ENCODE measurements around the gene DHH.

- peak; percentile 91 for TF ChIP-seq POLR2A (IDR thresholded peaks at IDR 0.05; ENCODE audit: low read depth, low read length)
- peak; percentile 82 for TF ChIP-seq POLR2AphosphoS5 (IDR thresholded peaks at IDR 0.05; ENCODE audit: low read length)
- no peak for TF ChIP-seq NFXL1 (IDR thresholded peaks at IDR 0.05; ENCODE audit: borderline replicate concordance)
- peak; percentile 77 for TF ChIP-seq IRF3 (IDR thresholded peaks at IDR 0.05)
- TF ChIP-seq CTCF (IDR thresholded peaks at IDR 0.05 in 2 of 3, conservative IDR thresholded peaks at IDR 0.05 in 1 of 3; ENCODE audit: control insufficient read depth in 2 of 3, extremely low read depth in 1 of 3, insufficient read depth in 1 of 3, low read depth in 3 of 3, low read length in 3 of 3) = peak; percentile 36 to 60 (median 50); a peak in 5 of 6 replicates
- no peak for TF ChIP-seq GABPA (IDR thresholded peaks at IDR 0.05; ENCODE audit: low read depth)
These were observed 16.0 kb upstream of the DHH start, which contains the start of gene LMBR1L for GRCh38 chr12:49110464-49111155.
